Activated CD4-positive, alpha-beta T cell treated with anti-CD3 and anti-CD28 coated beads, Interleukin-2, Interleukin-4, amounts not matched to agents 100 ng/mL and 50 ng/mL, durations not matched to agents 16 hours and 8 hours (primary cell): ENCODE data around the gene BANP.
"Not testable (repeated sequence)": the region's sequence is repeated elsewhere in the genome, so short reads cannot be mapped to it uniquely, and the experiment has no call there.

Experiments used
- DNase-seq: peaks from one replicate; pipeline ENCODE4 v3.0.0-alpha.2; 2020; ENCODE audit warnings: low spot score

The BANP gene

GRCh38 chr16:88030961-88031360, 79.7 kb downstream of the BANP start:
- not testable (repeated sequence) for DNase-seq

- DNase-seq: not testable (repeated sequence)
Observed at GRCh38 chr16:88033003-88033740, 81.9 kb downstream of the BANP start.

GRCh38 chr16:88034770-88035169, 83.5 kb downstream of the BANP start:
- no peak for DNase-seq

- no peak for DNase-seq
Observed at GRCh38 chr16:88035292-88035691, 84.1 kb downstream of the BANP start.

GRCh38 chr16:88035884-88036639, 84.8 kb downstream of the BANP start:
- DNase-seq: not testable (repeated sequence)

- not testable (repeated sequence) for DNase-seq
Observed at GRCh38 chr16:88036640-88036996, 85.4 kb downstream of the BANP start.

- not testable (repeated sequence) for DNase-seq
Observed at GRCh38 chr16:88037359-88037758, 86.1 kb downstream of the BANP start.

GRCh38 chr16:88037876-88038525, 86.8 kb downstream of the BANP start:
- DNase-seq: not testable (repeated sequence)

- DNase-seq: not testable (repeated sequence)
Observed at GRCh38 chr16:88038526-88038908, 87.3 kb downstream of the BANP start.

- DNase-seq: no peak
Observed at GRCh38 chr16:88039591-88039990, 88.4 kb downstream of the BANP start.

- DNase-seq: not testable (repeated sequence)
Observed at GRCh38 chr16:88040196-88040876, 89.1 kb downstream of the BANP start.

GRCh38 chr16:88040877-88041244, 89.6 kb downstream of the BANP start:
- not testable (repeated sequence) for DNase-seq

- DNase-seq: not testable (repeated sequence)
Observed at GRCh38 chr16:88041506-88041905, 90.3 kb downstream of the BANP start.

GRCh38 chr16:88041986-88042562, 90.8 kb downstream of the BANP start:
- DNase-seq: not testable (repeated sequence)

- not testable (repeated sequence) for DNase-seq
Observed at GRCh38 chr16:88043208-88043910, 92.1 kb downstream of the BANP start.

GRCh38 chr16:88044121-88044581, 92.9 kb downstream of the BANP start:
- not testable (repeated sequence) for DNase-seq

GRCh38 chr16:88045361-88045760, 94.1 kb downstream of the BANP start:
- DNase-seq: not testable (repeated sequence)

- no peak for DNase-seq
Observed at GRCh38 chr16:88045820-88046303, 94.6 kb downstream of the BANP start.

- DNase-seq: no peak
Observed at GRCh38 chr16:88047462-88047861, 96.2 kb downstream of the BANP start.

- DNase-seq: no peak
Observed at GRCh38 chr16:88048985-88049384, 97.8 kb downstream of the BANP start.
